Measurements from ENCODE around the gene PRKCA.

DNA sequence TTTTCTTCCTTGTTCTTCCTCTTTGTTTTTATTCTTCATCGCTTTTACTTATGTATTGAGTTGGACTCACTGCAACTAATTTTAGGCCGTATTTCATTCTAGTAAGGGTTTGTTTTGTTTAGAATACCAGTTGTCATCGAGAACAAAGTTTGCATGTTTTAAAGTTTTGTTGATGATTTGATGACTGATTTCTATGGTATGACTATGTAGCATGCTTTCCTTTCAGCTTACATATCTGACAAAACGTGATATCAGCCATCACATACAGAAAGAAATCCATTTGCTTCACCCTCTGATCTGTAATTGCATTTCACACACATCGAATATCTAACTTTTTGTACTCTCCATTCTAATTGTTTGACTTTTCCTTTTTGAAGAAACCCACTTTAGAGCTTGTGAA is 4.0 kb downstream of the PRKCA start:
- TF ChIP-seq KLF16 (CRISPR knock-in tag; IDR thresholded peaks at IDR 0.05) (no peak), JDP2 (CRISPR knock-in tag; IDR thresholded peaks at IDR 0.05; ENCODE audit: borderline replicate concordance) (no peak), PITX1 (CRISPR knock-in tag; IDR thresholded peaks at IDR 0.05) (no peak), MXI1 (IDR thresholded peaks at IDR 0.05; ENCODE audit: borderline replicate concordance, low read depth, low read length) (no peak), BRCA1 (CRISPR knock-in tag; IDR thresholded peaks at IDR 0.05) (no peak), ZNF530 (CRISPR knock-in tag; IDR thresholded peaks at IDR 0.05; ENCODE audit: low read depth) (no peak)
- TF ChIP-seq, protein P1, sequence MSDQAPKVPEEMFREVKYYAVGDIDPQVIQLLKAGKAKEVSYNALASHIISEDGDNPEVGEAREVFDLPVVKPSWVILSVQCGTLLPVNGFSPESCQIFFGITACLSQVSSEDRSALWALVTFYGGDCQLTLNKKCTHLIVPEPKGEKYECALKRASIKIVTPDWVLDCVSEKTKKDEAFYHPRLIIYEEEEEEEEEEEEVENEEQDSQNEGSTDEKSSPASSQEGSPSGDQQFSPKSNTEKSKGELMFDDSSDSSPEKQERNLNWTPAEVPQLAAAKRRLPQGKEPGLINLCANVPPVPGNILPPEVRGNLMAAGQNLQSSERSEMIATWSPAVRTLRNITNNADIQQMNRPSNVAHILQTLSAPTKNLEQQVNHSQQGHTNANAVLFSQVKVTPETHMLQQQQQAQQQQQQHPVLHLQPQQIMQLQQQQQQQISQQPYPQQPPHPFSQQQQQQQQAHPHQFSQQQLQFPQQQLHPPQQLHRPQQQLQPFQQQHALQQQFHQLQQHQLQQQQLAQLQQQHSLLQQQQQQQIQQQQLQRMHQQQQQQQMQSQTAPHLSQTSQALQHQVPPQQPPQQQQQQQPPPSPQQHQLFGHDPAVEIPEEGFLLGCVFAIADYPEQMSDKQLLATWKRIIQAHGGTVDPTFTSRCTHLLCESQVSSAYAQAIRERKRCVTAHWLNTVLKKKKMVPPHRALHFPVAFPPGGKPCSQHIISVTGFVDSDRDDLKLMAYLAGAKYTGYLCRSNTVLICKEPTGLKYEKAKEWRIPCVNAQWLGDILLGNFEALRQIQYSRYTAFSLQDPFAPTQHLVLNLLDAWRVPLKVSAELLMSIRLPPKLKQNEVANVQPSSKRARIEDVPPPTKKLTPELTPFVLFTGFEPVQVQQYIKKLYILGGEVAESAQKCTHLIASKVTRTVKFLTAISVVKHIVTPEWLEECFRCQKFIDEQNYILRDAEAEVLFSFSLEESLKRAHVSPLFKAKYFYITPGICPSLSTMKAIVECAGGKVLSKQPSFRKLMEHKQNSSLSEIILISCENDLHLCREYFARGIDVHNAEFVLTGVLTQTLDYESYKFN (CRISPR knock-in tag; conservative IDR thresholded peaks at IDR 0.05), result no peak
- TF ChIP-seq, protein P2, sequence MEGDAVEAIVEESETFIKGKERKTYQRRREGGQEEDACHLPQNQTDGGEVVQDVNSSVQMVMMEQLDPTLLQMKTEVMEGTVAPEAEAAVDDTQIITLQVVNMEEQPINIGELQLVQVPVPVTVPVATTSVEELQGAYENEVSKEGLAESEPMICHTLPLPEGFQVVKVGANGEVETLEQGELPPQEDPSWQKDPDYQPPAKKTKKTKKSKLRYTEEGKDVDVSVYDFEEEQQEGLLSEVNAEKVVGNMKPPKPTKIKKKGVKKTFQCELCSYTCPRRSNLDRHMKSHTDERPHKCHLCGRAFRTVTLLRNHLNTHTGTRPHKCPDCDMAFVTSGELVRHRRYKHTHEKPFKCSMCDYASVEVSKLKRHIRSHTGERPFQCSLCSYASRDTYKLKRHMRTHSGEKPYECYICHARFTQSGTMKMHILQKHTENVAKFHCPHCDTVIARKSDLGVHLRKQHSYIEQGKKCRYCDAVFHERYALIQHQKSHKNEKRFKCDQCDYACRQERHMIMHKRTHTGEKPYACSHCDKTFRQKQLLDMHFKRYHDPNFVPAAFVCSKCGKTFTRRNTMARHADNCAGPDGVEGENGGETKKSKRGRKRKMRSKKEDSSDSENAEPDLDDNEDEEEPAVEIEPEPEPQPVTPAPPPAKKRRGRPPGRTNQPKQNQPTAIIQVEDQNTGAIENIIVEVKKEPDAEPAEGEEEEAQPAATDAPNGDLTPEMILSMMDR (CRISPR knock-in tag; IDR thresholded peaks at IDR 0.05), result no peak

Measured in HepG2 (cell line).